Activated CD4-positive, alpha-beta T cell treated with anti-CD3 and anti-CD28 coated beads for 24 hours (primary cell): ENCODE data around the gene CLCNKB.
"Not testable (repeated sequence)": the region's sequence is repeated elsewhere in the genome, so short reads cannot be mapped to it uniquely, and the experiment has no call there.

Source experiments
- DNase-seq, 2 donors: peaks; one replicate each; pipeline ENCODE4 v3.0.0-alpha.2; 2020; ENCODE audit warnings: low read depth in 2 of 2

The CLCNKB gene

DNA sequence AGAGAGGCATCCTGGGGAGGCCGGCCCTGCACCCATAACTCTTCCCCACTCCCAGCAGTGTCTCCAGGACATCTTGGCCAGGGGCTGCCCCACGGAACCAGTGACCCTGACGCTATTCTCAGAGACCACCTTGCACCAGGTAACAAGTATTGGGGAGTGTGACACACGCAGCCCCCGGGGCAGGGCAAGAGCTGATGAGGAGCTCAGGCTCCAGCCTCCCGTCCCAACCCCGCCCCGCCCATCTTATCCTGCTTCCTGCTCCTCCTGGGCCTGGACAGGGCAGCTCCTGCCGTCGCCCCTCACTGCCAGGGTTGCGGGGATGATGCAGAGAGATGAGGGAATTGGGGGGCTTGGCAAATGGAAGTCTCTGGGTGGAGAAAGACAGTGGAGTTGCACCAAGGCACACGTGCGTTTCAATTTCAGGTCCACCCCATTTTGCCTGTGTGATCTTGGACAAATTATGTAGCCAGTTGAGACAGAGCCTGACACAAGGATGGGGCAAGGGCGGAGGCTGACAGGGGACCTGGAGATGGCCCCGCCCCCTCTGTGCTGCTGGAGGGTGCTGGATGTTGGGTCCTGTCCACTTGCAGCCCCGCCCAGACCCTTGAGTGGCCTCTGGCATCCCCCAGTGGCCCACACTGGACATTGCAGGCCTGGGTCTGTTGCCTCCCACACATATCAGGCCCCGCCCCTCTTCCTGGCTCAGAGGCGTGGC, 11.0 kb upstream of the CLCNKB start:
- peak; percentile 33 to 47 for DNase-seq

DNA sequence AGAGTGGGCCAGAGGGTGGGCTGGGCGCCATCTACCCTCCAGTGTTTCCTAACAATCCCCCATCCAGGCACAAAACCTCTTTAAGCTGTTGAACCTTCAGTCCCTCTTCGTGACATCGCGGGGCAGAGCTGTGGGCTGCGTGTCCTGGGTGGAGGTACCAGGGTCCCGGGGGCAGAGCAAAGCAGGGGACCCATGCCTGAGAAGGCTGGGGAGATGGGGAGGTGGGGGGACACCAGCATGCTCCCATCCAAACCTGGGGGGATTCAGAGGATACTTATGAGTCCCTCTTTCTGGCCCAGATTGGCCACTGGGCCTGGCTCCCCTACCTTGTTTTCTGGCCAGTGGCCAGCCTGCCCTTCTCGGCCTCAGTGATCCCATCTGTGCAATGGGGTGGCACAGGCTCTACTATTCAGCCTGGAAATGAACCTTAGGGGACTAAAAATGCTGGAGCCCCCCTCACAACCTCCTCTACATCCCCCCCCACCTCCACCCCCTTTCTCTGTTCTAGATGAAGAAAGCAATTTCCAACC, 10.4 kb upstream of the CLCNKB start:
- DNase-seq, result not testable (repeated sequence)

DNA sequence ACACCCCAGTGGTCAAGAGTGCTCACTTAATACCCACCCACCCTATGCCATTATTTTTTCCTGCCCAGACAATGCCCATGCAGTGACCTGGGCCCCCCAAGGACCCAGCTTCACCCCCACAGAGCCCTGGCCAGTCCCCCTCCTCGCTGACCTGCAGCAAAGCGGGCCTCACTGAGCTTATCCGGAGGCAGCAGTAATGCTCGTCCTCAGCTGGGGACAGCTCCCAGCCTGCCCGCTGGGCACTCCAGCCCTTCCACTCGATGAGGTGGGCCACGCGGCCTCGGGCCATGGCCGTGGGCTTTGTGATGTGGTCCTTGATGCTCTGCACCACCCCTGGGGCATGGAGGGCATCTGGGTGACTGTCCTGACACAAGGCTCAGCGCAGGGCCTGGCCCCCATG, 7.1 kb upstream of the CLCNKB start:
- DNase-seq, result not testable (repeated sequence)

DNA sequence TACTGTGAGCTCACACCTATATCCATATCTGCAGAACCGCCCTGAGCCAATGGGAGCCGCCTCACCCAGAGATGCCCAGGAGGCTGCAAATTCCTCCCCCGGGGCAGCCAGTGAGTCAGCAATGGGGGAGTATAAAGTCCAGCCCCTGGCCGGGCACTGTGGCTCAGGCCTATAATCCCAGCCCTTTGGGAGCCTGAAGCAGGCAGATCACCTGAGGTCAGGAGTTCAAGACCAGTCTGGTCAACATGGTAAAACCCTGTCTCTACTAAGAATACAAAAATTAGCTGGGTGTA, 5.0 kb upstream of the CLCNKB start:
- DNase-seq, result no peak

DNA sequence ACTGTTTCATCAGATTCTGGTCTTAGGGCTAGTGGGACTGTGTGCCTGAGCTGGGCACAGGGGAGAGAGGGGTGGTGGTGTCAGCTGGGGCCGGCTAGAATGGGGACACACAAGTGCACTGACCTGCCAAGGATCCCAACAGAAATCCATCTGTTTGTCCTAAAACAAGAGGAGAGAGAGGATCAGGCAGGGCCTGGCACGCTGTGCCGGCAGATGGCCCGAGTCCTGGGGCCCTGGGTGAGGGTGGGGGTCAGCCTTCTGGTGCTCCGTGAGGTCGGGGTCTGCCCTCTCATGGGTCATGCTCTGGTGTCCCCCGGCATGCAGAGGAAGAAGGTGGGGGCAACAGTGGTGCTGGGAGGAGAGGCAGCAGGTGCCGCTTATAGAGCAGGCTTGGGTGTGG, 3.7 kb upstream of the CLCNKB start:
- DNase-seq, result not testable (repeated sequence)

DNA sequence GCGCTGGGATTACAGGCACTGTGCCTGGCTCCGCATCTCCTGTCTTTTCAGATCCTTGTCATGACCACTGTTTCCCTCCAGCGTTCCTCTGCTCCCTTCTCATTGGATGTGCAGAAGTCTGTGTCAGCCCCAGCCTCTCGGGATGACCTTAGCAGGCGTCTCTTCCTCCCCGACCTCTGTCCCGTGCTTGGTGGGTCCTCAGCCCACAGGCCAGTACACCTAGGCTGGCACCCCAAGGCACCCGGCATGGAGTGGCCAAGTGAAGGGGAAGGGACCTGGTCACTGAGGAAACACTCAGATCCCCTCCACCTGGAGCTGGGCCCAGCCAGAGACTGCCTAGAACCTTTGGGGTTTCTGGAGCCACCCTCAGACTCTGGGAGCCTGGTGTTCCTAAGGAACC, 2.4 kb upstream of the CLCNKB start:
- no peak for DNase-seq

DNA sequence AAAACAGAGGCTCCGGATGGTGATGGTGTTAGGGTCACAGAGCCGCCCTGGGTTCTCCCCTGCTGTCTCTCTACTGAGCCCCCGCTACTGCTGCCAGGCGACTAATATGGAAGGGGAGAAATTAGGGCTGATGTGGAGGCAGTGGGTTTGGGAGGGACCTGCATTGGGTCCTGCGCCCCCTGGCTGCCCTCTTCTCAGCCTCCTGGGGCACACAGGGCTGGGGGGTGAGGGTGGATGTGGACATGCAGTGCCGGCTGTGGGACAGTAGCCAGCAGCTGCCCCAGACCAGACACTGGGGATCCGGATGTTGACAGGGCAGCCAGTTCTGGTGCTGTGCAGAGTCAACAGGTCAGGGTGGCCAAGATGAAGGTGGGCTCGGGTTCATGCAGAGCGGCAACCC, 1.5 kb upstream of the CLCNKB start:
- DNase-seq, result no peak

DNA sequence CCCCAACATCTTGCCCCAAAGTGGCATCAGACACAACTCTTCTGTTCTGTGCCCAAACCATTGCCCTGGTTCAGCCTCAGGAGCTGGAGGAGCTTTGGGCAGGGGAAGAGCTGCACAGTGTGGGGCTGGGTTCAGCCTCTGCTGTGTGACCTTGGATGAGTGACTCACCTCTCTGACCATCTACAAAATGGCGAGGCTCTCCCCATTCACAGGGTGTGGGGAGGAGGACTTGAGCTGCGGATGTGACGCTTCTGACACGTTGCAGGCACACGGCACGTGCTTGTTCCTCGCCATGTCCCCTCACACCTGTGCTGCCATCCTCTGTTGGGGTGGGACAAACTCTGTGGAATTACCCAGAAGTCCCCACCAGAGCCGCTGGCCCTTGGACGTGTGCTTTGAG, 928 bp upstream of the CLCNKB start:
- DNase-seq, result not testable (repeated sequence)

- no peak for DNase-seq
Observed at GRCh38 chr1:16043950-16044349, 368 bp downstream of the CLCNKB start.

GRCh38 chr1:16046842-16047241, 3.3 kb downstream of the CLCNKB start:
- no peak for DNase-seq

DNA sequence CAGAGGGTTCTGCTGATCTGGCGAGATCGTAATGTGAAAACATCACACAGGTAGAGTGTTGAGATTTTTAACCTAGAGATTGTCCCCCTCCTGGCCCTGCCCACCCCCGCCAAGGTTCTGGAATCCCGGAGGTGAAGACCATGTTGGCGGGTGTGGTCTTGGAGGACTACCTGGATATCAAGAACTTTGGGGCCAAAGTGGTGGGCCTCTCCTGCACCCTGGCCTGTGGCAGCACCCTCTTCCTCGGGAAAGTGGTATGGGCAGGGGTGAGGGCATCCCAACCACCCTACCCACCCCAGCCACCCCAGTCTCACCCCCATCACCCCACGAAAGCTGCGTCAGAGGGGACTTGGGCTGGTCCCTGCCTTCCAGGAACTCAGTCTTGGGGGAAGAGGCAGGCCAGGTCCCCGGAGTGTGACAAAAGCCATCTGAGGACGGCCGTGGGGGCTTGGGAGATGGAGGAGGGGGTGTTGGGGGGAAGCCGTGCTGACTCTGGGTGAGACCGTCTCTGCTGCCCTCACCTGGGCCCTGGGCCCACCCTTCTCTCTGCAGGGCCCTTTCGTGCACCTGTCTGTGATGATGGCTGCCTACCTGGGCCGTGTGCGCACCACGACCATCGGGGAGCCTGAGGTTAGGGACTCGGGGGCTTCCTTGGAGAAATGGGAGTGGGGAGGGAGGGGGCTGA, 4.4 kb downstream of the CLCNKB start:
- no peak for DNase-seq

- DNase-seq, result peak in 1 of 2 donors; percentile 17
Observed at GRCh38 chr1:16048573-16049189, 5.1 kb downstream of the CLCNKB start.

GRCh38 chr1:16050328-16050727, 6.7 kb downstream of the CLCNKB start:
- DNase-seq, result no peak

DNA sequence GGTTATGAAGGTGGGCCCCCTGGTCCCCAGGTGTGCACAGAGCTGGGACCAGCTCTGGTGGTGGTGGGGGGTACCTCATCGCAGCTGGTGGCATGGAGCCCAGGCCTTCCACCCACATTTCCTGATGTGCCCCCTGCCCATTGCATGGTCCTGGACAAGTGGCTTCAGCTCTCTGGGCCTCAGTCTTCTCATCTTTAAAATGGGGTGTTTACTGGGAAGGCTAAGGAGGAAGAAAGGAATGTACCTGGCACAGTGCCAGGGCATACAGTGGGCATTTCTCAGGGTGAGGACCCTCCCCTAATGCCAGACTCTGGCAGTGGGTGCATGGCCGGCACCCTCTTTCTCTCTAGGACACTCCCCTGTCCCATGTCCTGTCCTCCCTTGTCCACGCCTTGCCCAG, 7.5 kb downstream of the CLCNKB start:
- no peak for DNase-seq

DNA sequence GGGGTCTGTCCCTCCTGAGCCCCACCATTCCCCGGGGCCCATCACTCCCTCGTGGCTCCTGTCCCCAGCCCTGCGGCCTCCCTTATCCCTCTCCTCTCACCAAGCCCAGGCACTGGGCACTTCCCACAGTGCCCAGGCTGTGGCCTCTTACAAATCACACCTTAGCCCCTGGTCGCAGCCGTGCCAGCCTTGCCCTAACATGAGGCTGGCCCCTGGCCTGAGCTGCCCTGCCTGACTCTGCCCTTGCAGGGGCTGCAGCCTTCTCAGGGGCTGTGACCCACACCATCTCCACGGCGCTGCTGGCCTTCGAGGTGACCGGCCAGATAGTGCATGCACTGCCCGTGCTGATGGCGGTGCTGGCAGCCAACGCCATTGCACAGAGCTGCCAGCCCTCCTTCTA, 8.4 kb downstream of the CLCNKB start:
- not testable (repeated sequence) for DNase-seq

DNA sequence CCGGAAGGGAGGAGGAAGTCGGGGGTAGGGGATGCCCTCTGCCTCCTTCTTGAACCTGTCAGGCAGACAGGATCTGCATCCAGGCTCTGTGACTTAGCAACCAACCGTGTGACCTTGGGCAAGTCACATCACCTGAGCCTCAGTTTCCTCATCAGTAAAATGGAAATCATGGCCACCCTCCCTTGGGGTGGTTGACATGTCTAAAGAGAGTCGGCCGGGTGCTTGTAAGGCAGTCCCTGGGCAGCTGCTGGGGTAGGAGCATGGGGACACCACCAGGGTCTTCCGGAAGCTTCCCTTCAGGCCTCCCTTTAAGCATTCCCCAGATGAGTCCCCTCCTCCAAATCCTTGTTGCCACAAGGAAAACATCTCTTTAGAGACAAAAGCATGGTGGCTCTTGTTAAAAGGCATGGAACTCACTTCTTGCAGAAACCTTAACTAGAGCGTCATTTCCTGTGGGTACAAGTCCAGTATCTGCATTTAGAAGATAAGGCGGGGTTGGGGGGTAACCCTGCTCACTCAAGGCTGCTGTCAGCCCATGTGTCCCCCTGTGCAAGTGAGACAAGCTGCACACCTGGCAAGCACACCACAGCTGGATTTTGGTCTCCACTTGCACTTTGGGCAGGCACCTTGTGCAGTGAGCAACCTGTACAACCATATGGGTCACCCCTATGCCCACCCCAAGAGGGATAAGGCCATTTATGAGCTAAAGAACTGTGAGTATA, 10.4 kb downstream of the CLCNKB start:
- DNase-seq, result no peak

DNA sequence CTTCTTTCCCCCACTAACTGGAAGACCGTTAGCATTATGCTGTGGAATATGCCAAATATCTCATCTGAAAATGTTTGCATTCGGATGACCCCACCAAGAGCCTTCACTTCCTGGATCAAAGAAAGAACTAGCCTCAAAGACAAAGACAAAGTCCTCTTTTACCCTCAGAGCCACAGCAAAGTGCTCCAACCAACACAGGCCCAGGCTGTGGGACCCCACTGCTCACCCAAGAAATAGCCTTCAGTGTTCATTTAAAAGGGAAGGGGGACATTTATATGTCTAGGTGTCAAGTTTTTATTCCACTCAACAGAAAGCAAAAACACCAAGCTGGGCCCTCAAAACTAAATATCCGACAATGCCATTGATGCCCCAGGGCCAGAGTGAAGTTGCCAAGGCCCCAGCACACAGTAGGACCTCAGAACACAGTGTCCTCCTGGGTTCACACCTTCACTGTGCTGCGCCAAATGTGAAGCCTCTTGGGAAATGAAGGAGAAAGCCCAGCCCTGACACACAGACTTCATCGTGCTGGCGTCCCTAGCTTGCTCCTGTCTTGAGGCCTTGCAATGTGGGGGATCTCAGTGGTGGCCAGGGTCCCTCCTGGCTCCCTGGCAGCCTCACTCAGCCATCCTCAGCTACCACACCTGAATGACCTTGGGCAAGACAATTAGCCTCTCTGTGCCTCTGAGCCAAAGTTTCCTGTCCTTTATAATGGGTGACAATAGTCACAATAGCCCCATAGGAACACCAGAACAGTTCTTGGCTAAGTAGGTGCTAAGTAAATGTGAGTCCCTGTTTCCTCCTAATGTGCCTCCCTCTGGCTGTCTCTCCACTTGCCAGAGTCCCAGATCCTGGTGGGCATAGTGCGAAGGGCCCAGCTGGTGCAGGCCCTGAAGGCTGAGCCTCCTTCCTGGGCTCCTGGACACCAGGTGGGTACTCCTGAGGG, 11.3 kb downstream of the CLCNKB start:
- no peak for DNase-seq

DNA sequence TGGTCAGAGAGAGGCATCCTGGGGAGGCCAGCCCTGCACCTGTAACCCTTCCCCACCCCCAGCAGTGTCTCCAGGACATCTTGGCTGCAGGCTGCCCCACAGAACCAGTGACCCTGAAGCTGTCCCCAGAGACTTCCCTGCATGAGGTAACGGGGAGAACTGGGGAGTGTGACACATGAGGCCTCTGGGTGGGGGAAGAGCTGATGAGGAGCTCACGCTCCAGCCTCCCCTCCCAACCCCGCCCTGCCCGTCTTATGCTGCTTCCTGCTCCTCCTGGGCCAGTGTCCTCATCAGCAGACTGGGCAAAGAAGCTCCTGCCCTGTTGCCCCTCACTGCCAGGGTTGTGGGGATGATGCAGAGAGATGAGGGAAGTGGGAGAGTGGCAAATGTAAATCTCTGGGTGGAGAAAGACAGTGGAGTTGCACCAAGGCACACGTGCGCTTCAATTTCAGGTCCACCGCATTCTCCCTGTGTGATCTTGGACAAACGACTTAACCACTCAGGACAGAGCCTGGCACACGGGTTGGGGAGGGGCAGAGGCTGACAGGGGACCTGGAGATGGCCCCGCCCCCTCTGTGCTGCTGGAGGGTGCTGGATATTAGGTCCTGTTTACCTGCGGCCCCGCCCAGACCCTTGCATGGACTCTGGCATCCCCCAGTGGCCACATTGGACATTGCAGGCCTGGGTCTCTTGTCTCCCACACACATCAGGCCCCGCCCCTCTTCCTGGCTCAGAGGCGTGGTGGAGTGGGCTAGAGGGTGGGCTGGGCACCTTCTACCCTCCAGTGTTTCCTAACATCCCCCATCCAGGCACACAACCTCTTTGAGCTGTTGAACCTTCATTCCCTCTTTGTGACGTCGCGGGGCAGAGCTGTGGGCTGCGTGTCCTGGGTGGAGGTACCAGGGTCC, 12.3 kb downstream of the CLCNKB start:
- peak; percentile 80 to 91 for DNase-seq

DNA sequence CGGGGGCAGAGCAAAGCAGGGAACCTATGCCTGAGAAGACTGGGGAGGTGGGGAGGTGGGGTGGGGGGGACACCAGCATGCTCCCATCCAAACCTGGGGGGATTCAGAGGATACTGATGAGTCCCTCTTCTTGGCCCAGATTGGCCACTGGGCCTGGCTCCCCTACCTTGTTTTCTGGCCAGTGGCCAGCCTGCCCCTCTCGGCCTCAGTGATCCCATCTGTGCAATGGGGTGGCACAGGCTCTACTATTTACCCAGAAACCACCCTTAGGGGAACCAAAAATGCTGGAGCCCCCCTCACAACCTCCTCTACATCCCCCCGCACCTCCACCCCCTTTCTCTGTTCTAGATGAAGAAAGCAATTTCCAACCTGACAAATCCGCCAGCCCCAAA, 12.9 kb downstream of the CLCNKB start:
- not testable (repeated sequence) for DNase-seq

DNA sequence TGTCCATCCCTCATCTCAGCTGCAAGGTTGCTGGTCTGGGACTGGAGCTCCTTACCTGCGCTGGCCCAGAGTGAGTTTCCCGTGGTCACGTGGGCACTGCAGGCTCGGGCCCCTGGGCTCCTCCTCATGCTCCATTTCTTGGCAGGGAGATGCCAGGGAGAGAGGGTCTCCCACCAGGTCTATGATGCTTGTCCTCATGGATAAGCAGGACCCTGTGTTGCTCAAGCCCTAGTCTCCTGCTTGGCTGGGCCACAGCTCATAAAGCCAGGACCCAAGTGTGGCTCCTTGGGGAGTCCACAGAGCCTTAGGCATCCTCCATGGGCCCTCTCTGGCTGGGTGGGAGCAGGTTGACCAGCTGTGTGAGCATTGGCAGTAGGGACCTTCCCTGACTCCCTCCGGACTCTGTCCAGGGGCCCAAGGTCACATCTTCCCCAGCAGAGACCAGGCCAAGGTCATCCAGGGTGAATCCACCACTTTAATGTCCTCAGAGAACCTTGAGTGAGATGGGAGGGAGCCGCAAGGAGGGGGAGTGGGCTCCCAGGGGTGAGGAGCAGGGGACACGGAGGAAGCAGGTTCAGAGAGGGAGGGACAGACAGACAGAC, 13.8 kb downstream of the CLCNKB start:
- DNase-seq, result not testable (repeated sequence)
